ENCODE measurements around the gene HES3.

Gene HES3

GRCh38 chr1:6249739-6250689, 6.0 kb downstream of the HES3 start:
- ChIA-PET CTCF (interaction anchor here (1.0 to 9.1 kb wide), 2 partner anchors 44 to 92 kb away, joined by 4 to 113 read pairs; partner anchors contain the start of gene RNF207), POLR2A (interaction anchor here (0.6 to 1.1 kb wide), 2 partner anchors 10 to 95 kb away, joined by 3 to 4 read pairs; no protein-coding TSS in a partner anchor)
- DNase-seq = no peak
- H3K9me3 ChIP-seq (ENCODE audit: control extremely low read depth in 1 of 5, control insufficient read depth in 4 of 5, insufficient read depth in 2 of 5, low read depth in 1 of 5, low read length in 4 of 5) = no peaks in the 10 kb centered on the region
- no peaks in the 10 kb centered on the region for H3K36me3 ChIP-seq (ENCODE audit: control insufficient read depth in 4 of 4, insufficient read depth in 4 of 4, low read length in 3 of 4)
- 14% methylated on average over 66 of the region's 71 CpGs for WGBS (ENCODE audit: insufficient coverage)
- no peak overlapping the region for H3K27ac ChIP-seq (ENCODE audit: insufficient read depth in 1 of 2, low read depth in 1 of 2, low read length in 2 of 2, poor library complexity in 1 of 2, severe bottlenecking in 2 of 2)
- H3K4me3 ChIP-seq (ENCODE audit: control insufficient read depth in 1 of 7, extremely low read depth in 1 of 7, insufficient read depth in 4 of 7, low read depth in 2 of 7, low read length in 6 of 7) = no peak overlapping the region
- H3K4me1 ChIP-seq (ENCODE audit: control extremely low read depth in 1 of 4, control insufficient read depth in 4 of 4, insufficient read depth in 4 of 4, low read length in 3 of 4) = peaks cover 0 to 26% (median 18%) of the 10 kb centered on the region in 4 experiments
- peaks cover 0 to 81% (median 32%) of the 10 kb centered on the region in 5 experiments for H3K27me3 ChIP-seq (replicated peaks in 2 of 5; ENCODE audit: control insufficient read depth in 4 of 5, insufficient read depth in 5 of 5, low read length in 4 of 5)

- ChIA-PET CTCF (interaction anchor here (1.0 to 9.1 kb wide), 2 partner anchors 45 to 91 kb away, joined by 4 to 113 read pairs; partner anchors contain the start of gene RNF207), POLR2A (interaction anchor here (1.1 kb wide), 1 partner anchor 93 kb away, joined by 4 read pairs; no protein-coding TSS in a partner anchor)
- Histone ChIP-seq H3K4me3 (ENCODE audit: control insufficient read depth in 1 of 7, extremely low read depth in 1 of 7, insufficient read depth in 4 of 7, low read depth in 2 of 7, low read length in 6 of 7) (no peak overlapping the region), H3K27me3 (replicated peaks in 2 of 5; ENCODE audit: control insufficient read depth in 4 of 5, insufficient read depth in 5 of 5, low read length in 4 of 5) (peaks cover 0 to 70% (median 32%) of the 10 kb centered on the region in 5 experiments), H3K36me3 (ENCODE audit: control insufficient read depth in 4 of 4, insufficient read depth in 4 of 4, low read length in 3 of 4) (no peaks in the 10 kb centered on the region), H3K9me3 (ENCODE audit: control extremely low read depth in 1 of 5, control insufficient read depth in 4 of 5, insufficient read depth in 2 of 5, low read depth in 1 of 5, low read length in 4 of 5) (no peaks in the 10 kb centered on the region), H3K4me1 (ENCODE audit: control extremely low read depth in 1 of 4, control insufficient read depth in 4 of 4, insufficient read depth in 4 of 4, low read length in 3 of 4) (peaks cover 0 to 15% (median 9%) of the 10 kb centered on the region in 4 experiments), H3K27ac (ENCODE audit: insufficient read depth in 1 of 2, low read depth in 1 of 2, low read length in 2 of 2, poor library complexity in 1 of 2, severe bottlenecking in 2 of 2) (no peak overlapping the region)
- no peak for DNase-seq
- WGBS (ENCODE audit: insufficient coverage) = 89% methylated on average over 17 of the region's 19 CpGs
Measured at GRCh38 chr1:6251233-6251632, 7.3 kb downstream of the HES3 start.

- Histone ChIP-seq H3K36me3 (ENCODE audit: control insufficient read depth in 4 of 4, insufficient read depth in 4 of 4, low read length in 3 of 4) (no peaks in the 10 kb centered on the region), H3K27ac (ENCODE audit: insufficient read depth in 1 of 2, low read depth in 1 of 2, low read length in 2 of 2, poor library complexity in 1 of 2, severe bottlenecking in 2 of 2) (no peak overlapping the region), H3K4me3 (ENCODE audit: control insufficient read depth in 1 of 7, extremely low read depth in 1 of 7, insufficient read depth in 4 of 7, low read depth in 2 of 7, low read length in 6 of 7) (no peak overlapping the region), H3K4me1 (ENCODE audit: control extremely low read depth in 1 of 4, control insufficient read depth in 4 of 4, insufficient read depth in 4 of 4, low read length in 3 of 4) (peaks cover 0 to 10% (median 5%) of the 10 kb centered on the region in 4 experiments), H3K9me3 (ENCODE audit: control extremely low read depth in 1 of 5, control insufficient read depth in 4 of 5, insufficient read depth in 2 of 5, low read depth in 1 of 5, low read length in 4 of 5) (no peaks in the 10 kb centered on the region), H3K27me3 (replicated peaks in 2 of 5; ENCODE audit: control insufficient read depth in 4 of 5, insufficient read depth in 5 of 5, low read length in 4 of 5) (peaks cover 0 to 65% (median 27%) of the 10 kb centered on the region in 5 experiments)
- ChIA-PET CTCF (interaction anchor here (1.4 to 9.1 kb wide), 2 partner anchors 13 to 91 kb away, joined by 3 to 113 read pairs; no protein-coding TSS in a partner anchor), POLR2A (no interaction called here)
- DNase-seq = no peak
- WGBS (ENCODE audit: insufficient coverage) = 87% methylated on average over 11 of the region's 15 CpGs
Measured at GRCh38 chr1:6251681-6252373, 7.8 kb downstream of the HES3 start.

- CTCF ChIA-PET = interaction anchor here (0.9 to 9.1 kb wide), 3 partner anchors 13 to 90 kb away, joined by 3 to 113 read pairs (median 3); no protein-coding TSS in a partner anchor
- POLR2A ChIA-PET = no interaction called here
Measured at GRCh38 chr1:6252374-6252710, 8.4 kb downstream of the HES3 start.

GRCh38 chr1:6253380-6253779, 9.4 kb downstream of the HES3 start:
- H3K4me3 ChIP-seq (ENCODE audit: control insufficient read depth in 1 of 7, extremely low read depth in 1 of 7, insufficient read depth in 4 of 7, low read depth in 2 of 7, low read length in 6 of 7) = no peak overlapping the region
- POLR2A ChIA-PET = interaction anchor here (0.7 kb wide), 1 partner anchor 99 kb away, joined by 3 read pairs; no protein-coding TSS in a partner anchor
- H3K27me3 ChIP-seq (replicated peaks in 2 of 5; ENCODE audit: control insufficient read depth in 4 of 5, insufficient read depth in 5 of 5, low read length in 4 of 5) = peaks cover 0 to 64% (median 21%) of the 10 kb centered on the region in 5 experiments
- no peak for DNase-seq
- 97% methylated on average over 9 of the region's 9 CpGs for WGBS (ENCODE audit: insufficient coverage)
- CTCF ChIA-PET = interaction anchor here (0.9 to 9.1 kb wide), 4 partner anchors 12 to 153 kb away, joined by 3 to 113 read pairs (median 3); no protein-coding TSS in a partner anchor
- no peaks in the 10 kb centered on the region for H3K36me3 ChIP-seq (ENCODE audit: control insufficient read depth in 4 of 4, insufficient read depth in 4 of 4, low read length in 3 of 4)
- H3K9me3 ChIP-seq (ENCODE audit: control extremely low read depth in 1 of 5, control insufficient read depth in 4 of 5, insufficient read depth in 2 of 5, low read depth in 1 of 5, low read length in 4 of 5) = no peaks in the 10 kb centered on the region
- peaks cover 0 to 10% (median 5%) of the 10 kb centered on the region in 4 experiments for H3K4me1 ChIP-seq (ENCODE audit: control extremely low read depth in 1 of 4, control insufficient read depth in 4 of 4, insufficient read depth in 4 of 4, low read length in 3 of 4)
- no peak overlapping the region for H3K27ac ChIP-seq (ENCODE audit: insufficient read depth in 1 of 2, low read depth in 1 of 2, low read length in 2 of 2, poor library complexity in 1 of 2, severe bottlenecking in 2 of 2)

More at GRCh38 chr1:6252374-6252710, 8.4 kb downstream of the HES3 start:
- WGBS (ENCODE audit: insufficient coverage) = 85% methylated on average over 3 of the region's 4 CpGs
- Histone ChIP-seq H3K27me3 (replicated peaks in 2 of 5; ENCODE audit: control insufficient read depth in 4 of 5, insufficient read depth in 5 of 5, low read length in 4 of 5) (peaks cover 0 to 65% (median 26%) of the 10 kb centered on the region in 5 experiments), H3K27ac (ENCODE audit: insufficient read depth in 1 of 2, low read depth in 1 of 2, low read length in 2 of 2, poor library complexity in 1 of 2, severe bottlenecking in 2 of 2) (no peak overlapping the region), H3K4me3 (ENCODE audit: control insufficient read depth in 1 of 7, extremely low read depth in 1 of 7, insufficient read depth in 4 of 7, low read depth in 2 of 7, low read length in 6 of 7) (no peak overlapping the region), H3K9me3 (ENCODE audit: control extremely low read depth in 1 of 5, control insufficient read depth in 4 of 5, insufficient read depth in 2 of 5, low read depth in 1 of 5, low read length in 4 of 5) (no peaks in the 10 kb centered on the region), H3K36me3 (ENCODE audit: control insufficient read depth in 4 of 4, insufficient read depth in 4 of 4, low read length in 3 of 4) (no peaks in the 10 kb centered on the region), H3K4me1 (ENCODE audit: control extremely low read depth in 1 of 4, control insufficient read depth in 4 of 4, insufficient read depth in 4 of 4, low read length in 3 of 4) (peaks cover 0 to 10% (median 5%) of the 10 kb centered on the region in 4 experiments)
- no peak for DNase-seq

- WGBS (ENCODE audit: insufficient coverage) = 92% methylated on average over 14 of the region's 16 CpGs
- ChIA-PET POLR2A (no interaction called here), CTCF (no interaction called here)
- H3K4me3 ChIP-seq (ENCODE audit: control insufficient read depth in 1 of 7, extremely low read depth in 1 of 7, insufficient read depth in 4 of 7, low read depth in 2 of 7, low read length in 6 of 7) = no peak overlapping the region
- DNase-seq = no peak
- no peaks in the 10 kb centered on the region for H3K36me3 ChIP-seq (ENCODE audit: control insufficient read depth in 4 of 4, insufficient read depth in 4 of 4, low read length in 3 of 4)
- H3K4me1 ChIP-seq (ENCODE audit: control extremely low read depth in 1 of 4, control insufficient read depth in 4 of 4, insufficient read depth in 4 of 4, low read length in 3 of 4) = peaks cover 0 to 6% (median 4%) of the 10 kb centered on the region in 4 experiments
- peaks cover 0 to 68% (median 26%) of the 10 kb centered on the region in 5 experiments for H3K27me3 ChIP-seq (replicated peaks in 2 of 5; ENCODE audit: control insufficient read depth in 4 of 5, insufficient read depth in 5 of 5, low read length in 4 of 5)
- H3K27ac ChIP-seq (ENCODE audit: insufficient read depth in 1 of 2, low read depth in 1 of 2, low read length in 2 of 2, poor library complexity in 1 of 2, severe bottlenecking in 2 of 2) = no peak overlapping the region
- no peaks in the 10 kb centered on the region for H3K9me3 ChIP-seq (ENCODE audit: control extremely low read depth in 1 of 5, control insufficient read depth in 4 of 5, insufficient read depth in 2 of 5, low read depth in 1 of 5, low read length in 4 of 5)
Measured at GRCh38 chr1:6254691-6255090, 10.7 kb downstream of the HES3 start.

Measured in common myeloid progenitor, CD34-positive (primary cell).